K562 (cell line): ENCODE measurements around the gene APOC4. TPM values are rescaled to one million over a fixed set of nuclear protein-coding genes. Genes with fewer than 3 reads are reported as not detected.

Experiments used
- ATAC-seq: fragments of 200-7000 bp; cut with Tn5 transposase; 3 replicates; pipeline ENCODE4 v1.9.1; 2020; ENCODE audit warnings: moderate library complexity
- BruUV-seq: library from RNA; stranded (reverse); fragments of 400-500 nt; replicated peaks from 2 replicates; lab custom pipeline; 2021; lab: Mats Ljungman, UMichigan
- CTCF ChIA-PET: fragments of 300-600 bp; formaldehyde crosslinking; extraction: SDS; loops from one replicate; lab custom pipeline; 2021; ENCODE audit warnings: low intra/inter-chr PET ratio; lab: Yijun Ruan, JAX
- POLR2A ChIA-PET: fragments of 300-600, 350-650 bp; sonication (Branson Sonifier 250); formaldehyde crosslinking; extraction: SDS; loops from one replicate; lab custom pipeline; 2021; ENCODE audit warnings: antibody characterized with exemption, inconsistent platforms; lab: Yijun Ruan, JAX
- DNase-seq, 4 experiments: peaks; one replicate each; pipeline versions ENCODE4 v3.0.0 to v3.0.0-alpha.2; 2011 to 2018; ENCODE audit warnings: low spot score in 3 of 4, mixed read lengths in 3 of 4; ENCODE audit errors: extremely low read depth in 1 of 4
- FAIRE-seq: peaks from 2 replicates; lab custom pipeline; 2011; peaks lifted over from hg19 to GRCh38; lab: Jason Lieb, UNC
- H2AFZ ChIP-seq: 2 replicates; pipeline ENCODE4 v1.6.0; 2011; ENCODE audit warnings: low read depth, low read length, control low read depth, inconsistent platforms
- H3K27ac ChIP-seq: fragments of 200-600 bp; 3 replicates; pipeline ENCODE4 v1.8.0; 2011; ENCODE audit warnings: low read depth, mild to moderate bottlenecking, control low read depth, inconsistent platforms, low read length, moderate library complexity, mixed read lengths; ENCODE audit errors: extremely low read depth
- H3K27me3 ChIP-seq, 2 experiments: fragments of 300-600 bp in 1 of 2; 2 replicates in 1 of 2; 3 replicates in 1 of 2; pipeline versions ENCODE4 v1.6.0 to v1.8.0; 2011; ENCODE audit warnings: inconsistent platforms in 2 of 2, low read length in 2 of 2, mild to moderate bottlenecking in 1 of 2, mixed read lengths in 1 of 2, moderate library complexity in 1 of 2; ENCODE audit not compliant: control insufficient read depth in 2 of 2, insufficient read depth in 2 of 2
- H3K36me3 ChIP-seq: fragments of 300-600 bp; 3 replicates; pipeline ENCODE4 v1.8.0; 2011; ENCODE audit warnings: mild to moderate bottlenecking, low read length, inconsistent platforms; ENCODE audit not compliant: control insufficient read depth, insufficient read depth
- H3K4me1 ChIP-seq, 2 experiments: fragments of 200-600 bp in 1 of 2; replicated peaks in 1 of 2; 2 replicates in 1 of 2; 3 replicates in 1 of 2; pipeline versions ENCODE4 v1.5.1 to v1.8.0; 2011; ENCODE audit warnings: inconsistent platforms in 2 of 2, low read length in 2 of 2, mild to moderate bottlenecking in 1 of 2, mixed read lengths in 1 of 2, moderate library complexity in 1 of 2; ENCODE audit not compliant: control insufficient read depth in 2 of 2, insufficient read depth in 2 of 2
- H3K4me2 ChIP-seq: 2 replicates; pipeline ENCODE4 v1.6.1; 2011; ENCODE audit warnings: low read length, control low read depth, inconsistent platforms, mixed read lengths; ENCODE audit not compliant: insufficient read depth
- H3K4me3 ChIP-seq: fragments of 200-600 bp; sonication (generic), shearing (Covaris generic); 2 replicates; pipeline ENCODE4 v1.5.1; 2016; ENCODE audit warnings: control low read depth, inconsistent platforms
- H3K79me2 ChIP-seq: fragments of 200-600 bp; 3 replicates; pipeline ENCODE4 v1.8.0; 2011; ENCODE audit warnings: low read length, inconsistent platforms; ENCODE audit not compliant: control insufficient read depth, insufficient read depth
- H3K9ac ChIP-seq, 2 experiments: 2 replicates each; pipeline versions ENCODE4 v1.6.0 to v1.6.1; 2011; ENCODE audit warnings: low read depth in 2 of 2, low read length in 2 of 2, control low read depth in 1 of 2, inconsistent platforms in 1 of 2, mild to moderate bottlenecking in 1 of 2, mixed read lengths in 1 of 2; ENCODE audit not compliant: insufficient read depth in 1 of 2
- H3K9me1 ChIP-seq: one replicate; pipeline ENCODE4 v1.6.0; 2011; ENCODE audit warnings: inconsistent platforms, mild to moderate bottlenecking, low read length, moderate library complexity; ENCODE audit not compliant: control insufficient read depth, insufficient read depth
- H3K9me3 ChIP-seq: replicated peaks from 2 replicates; pipeline ENCODE4 v1.5.1; 2011; ENCODE audit warnings: low read depth, low read length, inconsistent platforms; ENCODE audit not compliant: control insufficient read depth, insufficient read depth
- H4K20me1 ChIP-seq: replicated peaks from 2 replicates; pipeline ENCODE4 v1.6.1; 2011; ENCODE audit warnings: low read length, inconsistent platforms, mixed read lengths; ENCODE audit not compliant: control insufficient read depth, insufficient read depth
- ASH1L ChIP-seq: fragments of 450-650 bp; IDR thresholded peaks from 2 replicates; pipeline ENCODE4 v1.6.1; 2018; ENCODE audit warnings: borderline replicate concordance, mild to moderate bottlenecking, low read depth; ENCODE audit not compliant: partially characterized antibody
- BRD9 ChIP-seq: fragments of 450-650 bp; IDR thresholded peaks from 2 replicates; pipeline ENCODE4 v1.6.1; 2018; ENCODE audit warnings: low read depth; ENCODE audit not compliant: partially characterized antibody
- CUX1 ChIP-seq: fragments of 200-800 bp; sonication (Bioruptor generic); IDR thresholded peaks from 2 replicates; pipeline ENCODE4 v1.6.1; 2016; ENCODE audit warnings: missing genetic modification characterization, missing compliant biosample characterization
- ELK1 ChIP-seq: sonication (generic); formaldehyde crosslinking; IDR thresholded peaks from 2 replicates; pipeline ENCODE4 v1.8.1; 2022; ENCODE audit warnings: missing genetic modification reagents
- KHSRP ChIP-seq: fragments of 450-650 bp; IDR thresholded peaks from 2 replicates; pipeline ENCODE4 v1.6.1; 2017
- L3MBTL2 ChIP-seq: fragments of 450-650 bp; IDR thresholded peaks from 2 replicates; pipeline ENCODE4 v1.6.1; 2016; ENCODE audit warnings: mild to moderate bottlenecking, moderate library complexity
- MNT ChIP-seq, 2 experiments: fragments of 450-650 bp; conservative IDR thresholded peaks; 2 replicates each; pipeline ENCODE4 v1.6.1; 2017; ENCODE audit warnings: mild to moderate bottlenecking in 2 of 2, moderate library complexity in 2 of 2
- NR2C2 ChIP-seq, 2 experiments: fragments of 200-800 bp in 1 of 2; sonication (Bioruptor generic) in 1 of 2; sonication (generic) in 1 of 2; formaldehyde crosslinking in 1 of 2; IDR thresholded peaks; 2 replicates each; pipeline versions ENCODE4 v1.6.1 to v1.8.0; 2016 to 2022; ENCODE audit warnings: mild to moderate bottlenecking in 1 of 2, missing compliant biosample characterization in 1 of 2, missing genetic modification characterization in 1 of 2, missing genetic modification reagents in 1 of 2
- POLR2G ChIP-seq: fragments of 200-400 bp; formaldehyde crosslinking; IDR thresholded peaks from 2 replicates; pipeline ENCODE4 v1.6.1; 2017; ENCODE audit warnings: low read depth, mild to moderate bottlenecking, antibody characterized with exemption, low read length, moderate library complexity
- RBFOX2 ChIP-seq: fragments of 200-400 bp; formaldehyde crosslinking; IDR thresholded peaks from 2 replicates; pipeline ENCODE4 v1.6.1; 2017; ENCODE audit warnings: low read depth, mild to moderate bottlenecking, low read length, moderate library complexity
- ZBTB2 ChIP-seq: fragments of 450-650 bp; IDR thresholded peaks from 2 replicates; pipeline ENCODE4 v1.6.1; 2016; ENCODE audit warnings: antibody characterized with exemption
- ZNF174 ChIP-seq: fragments of 250-450 bp; sonication (Bioruptor Pico); IDR thresholded peaks from 2 replicates; pipeline ENCODE4 v1.4.0; 2020; ENCODE audit warnings: mild to moderate bottlenecking
- WGBS: fragments of 100-300 bp; shearing (Covaris generic); methylation state at CpG from one replicate; pipeline ENCODE4 v1.1.6; 2016; ENCODE audit warnings: low coverage, mixed read lengths; ENCODE audit not compliant: insufficient coverage; ENCODE audit errors: missing lambda C conversion rate; 5-methylcytosine and 5-hydroxymethylcytosine counted together
- in situ Hi-C: fragments of 300-500 bp; cut with MboI; formaldehyde crosslinking; loops from 4 replicates; pipeline ENCODE4 v1.15.0; 2018; ENCODE audit warnings: inconsistent platforms, mixed read lengths
- intact Hi-C: fragments of 100-400 bp; cut with micrococcal nuclease; formaldehyde crosslinking; loops from 2 replicates; pipeline ENCODE4 v1.14.2; 2022
- polyA plus RNA-seq, 8 experiments: library from polyadenylated mRNA; depleted of rRNA in 4 of 8; stranded (reverse) in 5 of 8; unstranded in 3 of 8; fragments of >200 nt; fragmentation: Nextera tagmentation in 2 of 8; fragmentation: Illumina TruSeq in 1 of 8; extraction: Ambion mirVana in 2 of 8; extraction: Trizol in 1 of 8; gene quantifications; 2 replicates each; pipeline versions ENCODE4 v1.2.1 to v1.2.3, GENCODE V29; 2011 to 2014; ENCODE audit warnings: inconsistent platforms in 1 of 8, missing spikeins in 1 of 8
- total RNA-seq, 7 experiments: library from RNA; depleted of rRNA in 6 of 7; stranded (reverse); fragments of >200 nt in 6 of 7; fragmentation: Illumina TruSeq in 2 of 7; extraction: Trizol in 2 of 7; gene quantifications; 2 replicates each; pipeline versions ENCODE4 v1.2.1 to v1.2.3, GENCODE V29; 2011 to 2021; ENCODE audit warnings: low replicate concordance in 1 of 7

The APOC4 gene
- total and polyA plus RNA-seq, 9 of the 15 experiments (the other 6 are each of a cell fraction or from before 2014, with no cell fraction given), result 0.46 TPM; not detected in 8

- POLR2A ChIA-PET, result interaction anchor here (1.1 to 1.7 kb wide), 3 partner anchors 8 to 13 kb away, joined by 3 to 4 read pairs (median 4); no protein-coding TSS in a partner anchor
- no peaks in the 10 kb centered on the region for H3K27me3 ChIP-seq
- FAIRE-seq (no peak), ATAC-seq (no peak), DNase-seq (no peak)
- H4K20me1 ChIP-seq, result 0 out of 2 replicates have a peak, but pooled peaks cover 3% of the 10 kb centered on the region
- H3K9ac ChIP-seq, result 0 out of 4 replicates have a peak overlapping the region, but pooled peaks of 1 of the 2 experiments have one; percentile 1
- peaks cover under 1% of the 10 kb centered on the region; the same call in 2 of the 3 replicates for H3K79me2 ChIP-seq
- BruUV-seq, result TSS peak; percentile 68
- no peaks in the 10 kb centered on the region for H3K9me1 ChIP-seq
- no peak overlapping the region for H3K4me3 ChIP-seq
- H3K9me3 ChIP-seq, result no peaks in the 10 kb centered on the region
- CTCF ChIA-PET, result interaction anchor here (0.7 to 2.1 kb wide), 4 partner anchors 46 to 156 kb away, joined by 3 to 27 read pairs (median 5); partner anchors contain the start of gene CLPTM1
- H3K4me2 ChIP-seq, result no peak overlapping the region
- peaks cover 68% of the 10 kb centered on the region; the same call in 2 of the 3 replicates for H3K36me3 ChIP-seq
- peaks cover 20 to 60% of the 10 kb centered on the region in 2 experiments; a peak in 4 of 5 replicates for H3K4me1 ChIP-seq
- no peak overlapping the region for H3K27ac ChIP-seq
- no peak overlapping the region for H2AFZ ChIP-seq
- in situ Hi-C loops, result no loop called here
- WGBS, result 73% methylated on average over 8 of the region's 15 CpGs
- intact Hi-C loops, result loop anchor here (1.0 to 5.0 kb wide), 2 partner anchors 48 to 154 kb away; no protein-coding TSS in a partner anchor
- TF ChIP-seq RBFOX2 (peak; percentile 50), BRD9 (no peak), ZBTB2 (no peak), KHSRP (no peak), ASH1L (no peak), NR2C2 (CRISPR knock-in tag; IDR thresholded peaks at IDR 0.05) (no peak), NR2C2 (tag; IDR thresholded peaks at IDR 0.05) (no peak), ELK1 (CRISPR knock-in tag) (no peak), MNT (conservative IDR thresholded peaks at IDR 0.05) (no peak), ZNF174 (CRISPR knock-in tag) (no peak), L3MBTL2 (no peak), POLR2G (peak; percentile 60), CUX1 (no peak)
Measured at GRCh38 chr19:44903216-44903601, 38.8 kb upstream of the APOC4 start.
